GM20000 (cell line): Measurements from ENCODE around the gene SS18.
A peak's percentile ranks its signal among the peaks of the same experiment; 100 is the strongest.

Experiments
- DNase-seq: peaks from one replicate; pipeline ENCODE4 v3.0.0; 2012; ENCODE audit warnings: low spot score
- TF ChIP-seq, protein P1 (sequence below): IDR thresholded peaks from 2 replicates; pipeline ENCODE4 v1.5.1; 2012; ENCODE audit warnings: mild to moderate bottlenecking, control low read depth; ENCODE audit errors: extremely low read depth, missing control alignments

SS18 gene

DNA sequence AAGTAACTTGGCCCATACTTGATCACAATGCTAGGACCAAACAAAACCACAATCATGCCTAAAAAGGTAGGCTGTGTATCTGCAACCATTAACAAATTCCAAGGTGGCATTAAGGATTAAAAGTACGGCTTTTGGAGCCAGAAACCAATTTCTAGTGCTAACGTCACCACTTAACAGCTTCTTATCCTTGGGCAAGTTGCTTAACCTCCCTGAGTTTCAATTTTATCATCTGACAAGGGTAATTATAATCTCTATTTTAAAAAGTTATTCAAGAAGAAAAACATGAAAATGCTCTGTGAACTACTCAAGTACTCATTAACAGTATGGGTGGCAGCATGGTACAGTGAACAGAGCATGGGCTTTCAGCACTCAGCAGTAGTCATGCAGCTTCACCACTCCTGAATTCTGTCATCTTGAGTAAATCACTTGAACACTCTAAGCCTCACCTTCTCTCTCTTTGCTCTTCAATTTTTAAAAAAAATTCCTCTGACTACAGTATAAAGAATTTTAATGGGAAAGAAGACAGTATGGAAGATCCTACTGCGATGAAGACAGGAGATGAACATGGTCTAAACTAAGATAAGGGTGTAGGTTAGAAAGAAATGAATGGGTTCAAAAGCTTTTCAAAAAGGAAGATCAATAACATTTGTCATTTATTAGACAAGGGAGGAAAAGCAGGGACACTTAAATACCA lies 69.2 kb downstream of the SS18 start:
- TF ChIP-seq, protein P1, sequence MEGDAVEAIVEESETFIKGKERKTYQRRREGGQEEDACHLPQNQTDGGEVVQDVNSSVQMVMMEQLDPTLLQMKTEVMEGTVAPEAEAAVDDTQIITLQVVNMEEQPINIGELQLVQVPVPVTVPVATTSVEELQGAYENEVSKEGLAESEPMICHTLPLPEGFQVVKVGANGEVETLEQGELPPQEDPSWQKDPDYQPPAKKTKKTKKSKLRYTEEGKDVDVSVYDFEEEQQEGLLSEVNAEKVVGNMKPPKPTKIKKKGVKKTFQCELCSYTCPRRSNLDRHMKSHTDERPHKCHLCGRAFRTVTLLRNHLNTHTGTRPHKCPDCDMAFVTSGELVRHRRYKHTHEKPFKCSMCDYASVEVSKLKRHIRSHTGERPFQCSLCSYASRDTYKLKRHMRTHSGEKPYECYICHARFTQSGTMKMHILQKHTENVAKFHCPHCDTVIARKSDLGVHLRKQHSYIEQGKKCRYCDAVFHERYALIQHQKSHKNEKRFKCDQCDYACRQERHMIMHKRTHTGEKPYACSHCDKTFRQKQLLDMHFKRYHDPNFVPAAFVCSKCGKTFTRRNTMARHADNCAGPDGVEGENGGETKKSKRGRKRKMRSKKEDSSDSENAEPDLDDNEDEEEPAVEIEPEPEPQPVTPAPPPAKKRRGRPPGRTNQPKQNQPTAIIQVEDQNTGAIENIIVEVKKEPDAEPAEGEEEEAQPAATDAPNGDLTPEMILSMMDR, result no peak
- no peak for DNase-seq

DNA sequence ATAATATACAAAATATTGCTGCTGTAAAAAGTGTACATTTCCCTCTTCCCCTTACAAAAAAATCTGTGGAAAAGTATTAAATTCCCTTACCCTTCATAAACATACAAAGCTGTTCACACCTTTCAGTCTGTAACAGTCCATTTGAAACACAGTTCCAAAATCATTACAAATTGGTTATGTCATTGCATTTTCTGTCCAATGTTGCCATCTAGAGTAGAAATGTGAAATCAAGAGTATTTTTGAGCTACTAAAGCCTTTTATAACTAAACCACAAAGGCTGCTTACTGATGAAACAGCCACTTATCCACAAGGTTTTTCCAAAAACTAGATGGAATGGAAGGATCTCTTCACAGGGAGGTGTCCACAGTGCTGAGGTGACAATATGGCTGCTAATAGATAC lies 72.5 kb downstream of the SS18 start:
- peak; percentile 6 for DNase-seq
- TF ChIP-seq, protein P1, result no peak

DNA sequence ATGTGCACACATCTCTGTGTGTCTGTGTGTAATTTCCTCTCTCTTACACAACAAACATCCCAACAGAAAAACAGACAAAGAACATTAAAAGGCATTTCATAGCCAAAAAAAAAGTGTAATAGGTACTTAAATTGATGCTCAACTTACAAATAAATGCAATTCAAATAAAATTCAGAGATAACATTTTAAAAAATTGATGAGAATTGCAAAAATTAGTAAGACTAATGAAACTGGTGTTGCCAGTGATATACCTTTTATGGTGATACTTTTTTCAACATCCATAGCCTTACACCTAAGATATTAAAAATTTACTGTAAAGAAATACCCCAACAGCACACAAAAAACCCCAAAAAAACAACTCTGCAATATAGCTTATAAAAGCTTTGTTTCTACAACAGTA lies 76.0 kb downstream of the SS18 start:
- TF ChIP-seq, protein P1, result no peak
- no peak for DNase-seq

DNA sequence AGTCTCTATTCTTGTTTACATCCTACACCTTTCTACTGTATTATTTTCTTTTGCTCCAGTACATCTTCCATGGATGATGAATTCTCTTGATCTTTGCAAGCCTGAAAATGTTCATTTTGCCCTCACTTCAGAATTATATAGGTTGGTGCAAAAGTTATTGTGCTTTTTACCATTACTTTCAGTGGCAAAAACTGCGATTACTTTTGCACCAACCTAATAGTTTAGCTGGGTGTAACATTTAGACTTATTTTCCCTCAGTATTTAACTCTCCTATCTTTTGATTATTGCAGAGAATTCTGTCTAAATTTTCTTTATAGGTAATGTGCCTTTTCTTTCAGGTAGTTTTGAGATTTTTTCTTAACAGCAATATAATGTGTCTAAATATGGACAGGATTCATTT lies 81.8 kb downstream of the SS18 start:
- DNase-seq, result no peak
- TF ChIP-seq, protein P1, result no peak

DNA sequence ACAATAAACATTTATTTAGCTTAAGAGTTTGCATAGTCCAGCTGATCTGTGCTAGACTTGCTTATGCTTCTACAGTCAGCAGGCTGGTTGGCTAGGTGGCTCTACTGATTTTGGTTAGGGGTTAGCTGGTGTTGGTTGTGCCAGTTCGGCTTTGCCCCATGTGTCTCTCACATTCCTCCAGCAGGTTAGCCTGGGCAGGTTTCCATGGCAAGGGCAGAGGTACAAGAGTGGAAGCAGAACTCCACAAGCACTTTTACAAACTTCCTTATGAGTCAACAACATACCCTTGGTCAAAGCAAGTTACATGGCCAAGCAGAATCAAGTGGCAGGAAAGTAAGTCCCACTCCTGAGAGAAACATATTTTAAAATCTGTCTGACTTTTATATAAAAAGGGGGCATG lies 82.3 kb downstream of the SS18 start:
- TF ChIP-seq, protein P1, result no peak
- no peak for DNase-seq

DNA sequence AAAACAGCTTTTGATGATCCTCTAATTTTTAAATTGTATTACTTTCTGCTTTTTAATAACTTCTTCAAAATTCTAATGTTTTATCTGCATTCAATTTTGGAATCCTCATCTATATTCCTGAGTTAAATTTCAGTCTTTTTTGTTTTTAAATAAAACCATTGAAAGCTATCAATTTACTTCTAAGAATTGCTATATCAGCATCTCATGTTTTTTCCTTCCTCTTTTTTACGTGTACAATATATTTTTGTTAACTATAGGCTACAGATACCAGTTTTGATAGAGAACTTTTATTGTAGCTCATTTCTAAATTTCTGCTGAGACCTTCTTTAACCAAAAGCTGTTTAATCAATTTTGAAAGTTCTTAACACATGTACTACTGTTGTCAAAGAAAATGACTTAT lies 84.5 kb downstream of the SS18 start:
- no peak for DNase-seq
- TF ChIP-seq, protein P1, result no peak

DNA sequence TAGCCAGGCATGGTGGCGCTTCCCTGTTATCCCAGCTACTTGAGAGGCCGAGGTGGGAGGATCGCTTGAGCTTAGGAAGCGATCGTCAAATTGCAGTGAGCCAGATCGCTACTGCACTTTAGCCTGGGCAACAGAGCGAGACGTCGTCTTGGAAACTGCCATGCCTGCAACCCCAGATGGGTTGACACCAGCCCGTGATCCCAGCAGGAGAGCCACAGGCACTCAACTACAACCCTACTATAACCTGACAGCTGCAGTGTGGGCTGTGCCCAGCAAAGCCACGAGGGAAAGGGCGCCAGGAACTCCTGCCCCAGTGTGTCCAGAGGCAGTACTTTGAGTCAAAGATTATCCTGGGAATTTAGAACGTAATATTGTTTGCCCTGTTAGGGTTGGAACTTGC lies 85.6 kb downstream of the SS18 start:
- DNase-seq, result no peak
- TF ChIP-seq, protein P1, result no peak
